HG02623 (cell line): ENCODE measurements around the gene FBXL5.
"Not testable (repeated sequence)": the region's sequence is repeated elsewhere in the genome, so short reads cannot be mapped to it uniquely, and the experiment has no call there.

ENCODE experiments used
- ATAC-seq: cut with Tn5 transposase; IDR thresholded peaks from one replicate; pipeline ENCODE4 v1.9.1; 2021; ENCODE audit warnings: moderate library complexity; ENCODE audit not compliant: unreplicated experiment

FBXL5 gene

GRCh38 chr4:15652841-15653240 is 2.3 kb downstream of the FBXL5 start:
- ATAC-seq: no peak

- ATAC-seq: no peak
Observed at GRCh38 chr4:15652191-15652590, 3.0 kb downstream of the FBXL5 start.

DNA sequence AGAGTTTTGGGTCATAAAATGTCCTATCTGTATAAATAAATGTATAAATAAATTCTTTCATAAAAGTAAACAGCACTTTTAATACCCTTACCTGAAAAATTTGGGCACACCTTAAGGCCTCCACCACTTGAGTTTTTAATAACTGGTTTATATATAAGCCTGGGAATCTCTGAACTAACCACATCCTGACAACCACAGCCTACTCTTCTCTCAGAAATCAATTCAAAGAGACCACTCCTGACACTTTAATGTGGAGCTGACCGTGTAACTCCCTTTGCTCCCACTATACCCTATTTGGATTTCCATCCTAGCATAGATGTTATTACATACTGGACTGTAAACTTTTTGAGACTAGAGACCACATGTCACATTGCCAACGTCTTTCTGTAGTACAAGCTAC is 3.5 kb downstream of the FBXL5 start:
- no peak for ATAC-seq

DNA sequence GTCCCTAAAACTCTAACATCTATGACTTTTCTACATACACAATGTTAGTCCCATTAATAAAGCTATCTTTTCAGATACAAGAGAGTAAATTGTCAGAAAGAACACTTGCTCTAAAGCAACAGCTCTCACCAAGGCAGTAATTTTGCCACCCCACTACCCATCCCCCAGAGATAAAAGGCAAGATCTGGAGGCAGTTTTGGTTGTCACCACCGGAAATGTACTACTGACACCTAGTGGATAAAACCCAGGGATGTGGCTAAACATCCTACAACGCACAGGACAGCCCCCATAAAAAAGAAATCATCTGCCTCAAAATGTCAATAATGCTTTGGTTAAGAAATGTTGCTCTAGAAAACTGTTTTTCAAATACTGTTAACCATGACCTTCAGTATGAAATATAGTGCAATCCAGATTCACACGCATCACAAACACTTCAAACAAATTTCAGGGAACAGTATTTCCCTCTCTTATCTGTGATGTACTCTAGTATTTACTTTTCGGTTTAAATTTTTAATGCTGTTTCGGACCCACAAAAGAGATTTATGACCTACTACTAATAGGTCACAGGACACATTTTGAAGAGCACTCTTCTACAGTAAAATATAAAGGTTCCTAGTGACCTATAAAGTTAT is 5.1 kb downstream of the FBXL5 start:
- ATAC-seq: peak; percentile 29

- no peak for ATAC-seq
Observed at GRCh38 chr4:15648600-15648999, 6.6 kb downstream of the FBXL5 start.

- no peak for ATAC-seq
Observed at GRCh38 chr4:15638418-15638817, 16.7 kb downstream of the FBXL5 start.

DNA sequence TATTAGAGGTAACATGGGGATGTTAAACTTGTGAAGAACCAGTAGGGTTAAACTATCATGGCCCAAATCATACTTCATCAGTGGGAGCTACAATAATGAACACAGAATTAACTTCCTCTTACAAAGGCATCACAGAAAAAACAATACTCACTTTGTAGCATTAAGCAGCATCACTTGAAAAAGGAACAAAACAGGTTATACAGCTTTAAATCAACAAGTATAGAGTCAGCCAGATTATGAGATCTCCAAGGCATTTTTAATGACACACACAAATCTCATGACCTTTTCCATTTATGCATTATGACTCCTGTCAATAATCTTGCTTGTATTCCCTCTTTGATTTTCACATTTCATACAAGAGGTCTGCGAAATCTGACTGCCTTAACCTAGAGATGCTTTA is 18.3 kb downstream of the FBXL5 start:
- no peak for ATAC-seq

- not testable (repeated sequence) for ATAC-seq
Observed at GRCh38 chr4:15617407-15617806, 37.8 kb downstream of the FBXL5 start.

DNA sequence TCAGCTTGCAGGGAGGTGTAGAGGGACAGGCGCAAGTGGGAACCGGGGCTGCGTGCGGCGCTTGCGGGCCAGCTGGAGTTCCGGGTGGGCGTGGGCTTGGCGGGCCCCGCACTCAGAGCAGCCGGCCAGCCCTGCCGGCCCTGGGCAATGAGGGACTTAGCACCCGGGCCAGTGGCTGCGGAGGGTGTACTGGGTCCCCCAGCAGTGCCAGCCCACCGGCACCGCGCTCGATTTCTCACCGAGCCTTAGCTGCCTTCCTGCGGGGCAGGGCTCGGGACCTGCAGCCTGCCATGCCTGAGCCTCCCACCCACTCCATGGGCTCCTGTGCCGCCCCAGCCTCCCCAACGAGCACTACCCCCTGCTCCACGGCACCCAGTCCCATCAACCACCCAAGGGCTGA is 40.3 kb downstream of the FBXL5 start:
- not testable (repeated sequence) for ATAC-seq

- ATAC-seq: no peak
Observed at GRCh38 chr4:15612136-15612535, 43.0 kb downstream of the FBXL5 start.

DNA sequence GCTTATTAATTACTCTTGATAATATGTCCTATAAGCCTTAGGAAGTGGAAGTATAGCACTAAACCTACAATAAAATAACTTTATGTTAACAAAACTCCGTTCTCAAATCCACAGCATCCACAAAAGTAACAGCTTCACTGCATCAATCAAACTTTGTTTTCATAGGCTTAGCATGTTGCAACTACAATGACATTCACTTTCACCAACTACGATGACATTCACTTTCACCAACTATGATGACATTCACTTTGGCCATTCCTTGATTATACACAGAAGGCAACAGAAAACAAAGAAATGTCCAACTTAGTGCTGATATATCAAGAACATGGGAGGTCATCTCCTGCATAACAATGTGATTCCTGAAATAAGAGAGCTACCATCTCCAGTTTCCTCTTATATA is 44.3 kb downstream of the FBXL5 start:
- no peak for ATAC-seq

- no peak for ATAC-seq
Observed at GRCh38 chr4:15605537-15605936, 49.6 kb downstream of the FBXL5 start.

GRCh38 chr4:15601862-15602261 is 53.3 kb downstream of the FBXL5 start:
- no peak for ATAC-seq

DNA sequence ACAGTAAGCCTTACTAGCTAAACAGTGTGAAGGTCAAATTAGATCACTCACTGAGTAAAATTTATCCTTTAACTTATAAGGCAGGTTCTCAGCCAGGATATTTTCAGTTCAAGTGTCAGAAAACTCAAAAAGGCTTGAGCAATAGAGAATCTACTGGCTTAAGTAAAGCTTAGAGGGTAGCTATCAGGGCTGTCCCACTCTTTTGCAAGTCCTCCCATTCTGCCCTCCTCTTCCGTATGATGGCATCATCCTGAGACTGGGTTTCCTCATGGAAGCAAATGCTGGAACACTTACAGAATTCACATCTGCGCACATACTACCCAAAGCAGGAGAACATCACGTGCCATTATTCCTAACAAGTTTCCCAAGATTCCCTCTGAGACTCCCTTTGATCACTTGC is 55.0 kb downstream of the FBXL5 start:
- no peak for ATAC-seq

DNA sequence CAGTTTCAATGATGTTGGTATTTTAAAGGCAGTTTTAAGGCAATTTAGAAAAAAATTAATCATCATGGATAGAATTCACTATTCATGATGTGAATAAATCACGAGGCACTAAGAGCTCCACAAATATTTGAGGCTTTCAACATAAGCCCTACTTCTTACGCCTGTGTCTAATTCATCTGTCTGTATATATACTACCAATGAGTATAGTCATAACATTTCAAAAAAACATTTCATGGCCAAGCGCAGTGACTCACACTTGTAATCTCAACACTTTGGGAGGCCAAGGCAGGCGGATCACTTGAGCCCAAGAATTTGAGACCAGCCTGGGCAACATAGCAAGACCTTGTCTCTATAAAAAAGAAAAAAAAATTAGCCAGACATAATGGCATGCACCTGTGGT is 56.5 kb downstream of the FBXL5 start:
- no peak for ATAC-seq

DNA sequence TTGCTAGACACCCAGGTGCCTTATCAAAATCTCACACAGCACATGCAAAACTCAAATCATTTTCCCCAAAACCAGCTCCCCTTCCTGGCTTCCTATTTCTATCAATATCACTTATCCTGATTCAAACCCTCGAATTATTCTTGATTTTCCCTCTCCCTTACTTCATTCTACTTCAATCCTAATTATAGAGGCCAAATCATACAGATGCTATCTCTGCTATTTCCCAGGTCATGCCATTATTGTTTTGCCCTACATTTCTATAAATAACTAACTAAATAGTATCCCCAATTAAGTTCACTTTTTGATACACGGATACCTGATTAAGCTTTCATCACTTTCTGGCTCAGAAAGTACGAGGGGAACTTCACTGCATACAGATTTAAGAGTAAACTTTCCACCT is 62.4 kb downstream of the FBXL5 start:
- no peak for ATAC-seq

DNA sequence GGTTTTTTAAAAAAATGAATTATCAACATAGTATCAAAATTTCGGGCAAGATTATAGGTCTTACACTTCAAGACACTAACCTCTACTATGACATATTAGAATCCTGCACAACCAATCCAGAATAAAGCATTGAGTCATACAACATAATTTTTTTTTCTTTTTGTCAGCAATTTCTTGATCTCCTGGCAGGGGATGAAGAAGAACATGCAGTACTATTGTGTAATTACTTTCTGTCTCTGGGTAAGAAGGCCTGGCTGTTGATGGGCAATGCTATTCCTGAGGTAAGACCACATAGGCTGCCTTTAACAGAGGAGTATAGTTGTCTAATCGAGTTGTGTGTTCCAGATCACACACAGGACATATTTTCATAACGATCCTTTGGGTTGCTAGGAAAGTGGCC is 67.5 kb downstream of the FBXL5 start:
- no peak for ATAC-seq

DNA sequence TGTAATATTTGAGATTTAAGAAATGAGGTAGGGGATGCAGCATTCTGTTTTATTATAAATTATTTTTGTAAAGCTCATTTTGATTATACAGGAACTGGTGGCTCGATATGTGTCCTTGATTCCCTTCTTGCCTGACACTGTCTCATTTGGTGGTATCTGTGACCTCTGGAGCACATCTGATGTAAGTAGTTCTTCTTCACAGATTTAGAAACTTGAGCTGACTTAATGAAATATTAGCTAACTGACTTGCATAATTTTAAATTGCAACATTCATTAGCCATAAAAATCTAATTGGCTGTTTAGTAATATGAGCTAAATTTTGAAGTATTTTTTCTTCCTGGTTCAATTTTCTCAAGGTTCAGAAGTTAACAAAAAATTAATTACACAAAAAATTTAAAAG is 69.1 kb downstream of the FBXL5 start:
- ATAC-seq: no peak

- no peak for ATAC-seq
Observed at GRCh38 chr4:15585331-15585730, 69.8 kb downstream of the FBXL5 start.

- ATAC-seq: no peak
Observed at GRCh38 chr4:15584785-15585184, 70.4 kb downstream of the FBXL5 start.

GRCh38 chr4:15577508-15577907 is 77.6 kb downstream of the FBXL5 start:
- no peak for ATAC-seq

GRCh38 chr4:15575966-15576365 is 79.2 kb downstream of the FBXL5 start:
- no peak for ATAC-seq

DNA sequence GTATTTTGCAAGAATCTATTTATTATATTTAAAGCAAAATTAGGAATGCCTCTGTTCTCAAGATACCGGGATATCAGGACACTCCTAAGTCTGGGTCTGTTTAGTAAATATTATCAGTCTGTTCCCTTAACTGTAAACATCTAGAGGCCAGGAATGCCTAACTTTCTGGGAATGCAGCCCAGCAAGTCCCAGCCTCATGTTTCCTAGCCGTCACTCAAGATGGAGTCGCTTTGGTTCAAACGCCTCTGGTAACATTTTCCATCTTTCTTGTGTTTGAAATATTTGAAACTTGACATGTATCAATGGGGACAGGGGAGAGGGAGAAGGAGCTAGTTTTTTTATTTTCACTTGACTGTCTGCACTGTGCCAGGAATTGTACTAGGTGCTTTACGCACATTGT is 85.4 kb downstream of the FBXL5 start:
- no peak for ATAC-seq

DNA sequence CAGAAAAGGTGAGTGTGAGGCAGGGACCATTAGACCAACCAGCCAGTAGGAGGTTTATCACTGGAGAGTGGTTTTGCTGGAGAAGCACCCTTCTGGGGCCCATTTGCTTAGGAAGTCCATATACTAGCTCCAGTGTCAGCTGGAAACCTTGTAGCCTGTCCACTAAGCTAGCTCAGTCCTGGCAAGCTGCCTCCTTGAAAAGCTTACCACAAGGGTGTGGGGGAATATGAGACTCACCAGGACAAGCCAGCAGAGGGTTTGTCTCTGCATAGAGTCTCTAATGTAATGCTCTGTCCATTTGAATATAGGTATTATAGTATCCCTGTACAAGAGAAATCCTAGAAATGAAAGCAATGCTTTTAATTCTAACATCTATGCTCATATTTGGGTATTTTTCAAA is 86.3 kb downstream of the FBXL5 start:
- ATAC-seq: no peak
